NCI-H2196 (cell line): ENCODE measurements around the gene KNL1.
"Not testable (repeated sequence)": the region's sequence is repeated elsewhere in the genome, so short reads cannot be mapped to it uniquely, and the experiment has no call there.

Source experiments
- DNase-seq: peaks from one replicate; lab custom pipeline; 2025; ENCODE audit not compliant: unreplicated experiment; lab: John Stamatoyannopoulos, UW

KNL1 gene

DNA sequence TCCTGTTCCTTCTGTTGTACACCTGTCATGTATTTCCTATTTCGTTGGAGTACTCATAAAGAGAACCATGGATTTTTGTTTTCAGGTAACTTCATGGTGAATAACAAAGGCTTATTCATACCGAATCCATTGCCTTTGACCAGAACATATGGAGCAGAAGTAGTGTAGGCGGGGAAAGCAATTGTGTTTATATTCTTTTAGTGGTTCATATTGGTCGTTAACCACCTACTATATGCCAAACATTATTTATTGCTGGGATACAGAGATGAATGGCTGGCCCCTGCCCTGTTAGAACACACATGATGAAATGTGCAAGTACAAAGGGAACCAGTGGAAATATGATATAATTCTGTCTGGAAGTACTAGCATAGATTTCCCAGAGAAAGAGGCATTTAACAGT, 15.2 kb upstream of the KNL1 start:
- no peak for DNase-seq

DNA sequence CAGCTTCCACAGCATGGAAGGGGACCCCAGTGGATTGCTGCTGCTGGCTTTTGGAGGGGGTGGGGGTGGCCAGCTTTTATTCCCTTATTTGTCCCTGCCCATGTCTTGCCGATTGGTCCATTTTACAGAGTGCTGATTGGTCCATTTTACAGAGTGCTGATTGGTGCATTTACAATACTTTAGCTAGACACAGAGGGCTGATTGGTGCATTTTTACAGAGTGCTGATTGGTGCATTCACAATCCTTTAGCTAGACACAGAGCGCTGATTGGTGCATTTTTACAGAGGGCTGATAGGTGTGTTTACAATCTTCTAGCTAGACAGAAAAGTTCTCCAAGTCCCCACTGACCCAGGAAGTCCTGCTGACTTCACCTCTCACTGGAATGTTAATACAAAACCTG, 12.3 kb upstream of the KNL1 start:
- DNase-seq = not testable (repeated sequence)

DNA sequence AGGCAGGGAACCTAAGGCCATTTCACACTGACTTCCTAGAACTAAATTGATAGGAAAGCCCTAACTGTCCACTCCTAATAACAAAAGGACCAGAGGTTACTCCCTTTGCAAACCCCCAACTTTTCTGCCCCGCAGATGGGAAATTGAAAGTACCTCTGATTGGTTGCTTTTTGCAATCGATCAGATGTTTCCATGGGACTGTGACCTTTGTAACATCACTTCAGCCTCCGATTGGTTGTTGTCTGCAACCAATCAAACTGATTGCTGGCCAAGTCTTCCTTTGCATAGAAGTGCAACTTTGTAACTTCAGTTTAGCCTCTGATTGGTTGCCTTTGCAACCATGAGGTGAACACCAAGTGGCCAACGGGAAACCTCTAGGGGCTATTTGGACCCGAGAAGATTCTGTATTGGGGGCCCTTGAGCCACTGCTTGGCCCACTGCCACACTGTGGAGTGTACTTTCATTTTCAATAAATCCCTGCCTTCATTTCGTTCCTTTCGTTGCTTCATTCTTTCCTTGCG, 11.3 kb upstream of the KNL1 start:
- no peak for DNase-seq

DNA sequence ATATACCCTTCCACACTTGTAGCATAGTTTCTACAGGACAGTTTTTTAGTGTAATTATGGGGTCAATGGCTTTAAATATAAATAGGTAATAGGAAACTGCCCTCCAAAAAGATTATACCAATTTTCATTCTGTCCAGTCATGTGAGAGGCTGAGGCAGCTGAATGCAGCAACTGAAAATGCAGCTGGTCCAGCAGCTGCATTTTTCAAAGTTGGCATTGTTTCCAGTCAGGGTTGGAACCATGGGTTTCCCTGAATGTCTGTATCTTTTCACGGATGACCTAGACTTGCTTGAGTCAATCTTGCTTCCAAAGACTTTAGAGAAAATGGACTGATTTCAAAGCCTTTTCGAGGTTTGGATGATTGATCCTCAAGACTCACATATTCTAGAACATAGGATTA, 9.9 kb upstream of the KNL1 start:
- no peak for DNase-seq

DNA sequence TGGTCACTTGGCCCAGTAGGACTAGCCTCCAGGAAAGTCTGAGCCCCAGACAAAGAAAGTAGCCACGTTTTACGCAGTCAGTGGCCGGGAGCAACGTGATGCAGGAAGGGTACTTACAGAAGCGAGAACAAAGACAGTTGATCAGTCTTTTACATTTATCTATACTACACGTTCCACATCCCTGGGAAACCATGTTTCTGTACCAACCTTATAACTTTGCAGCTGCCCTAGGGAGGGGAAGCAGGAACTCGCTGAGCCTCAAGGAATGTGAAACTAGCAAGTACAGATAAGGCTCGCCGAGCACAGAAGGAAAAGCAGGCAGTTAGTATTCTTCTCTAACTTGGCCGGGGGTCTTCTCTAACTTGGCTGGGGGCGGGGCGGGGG, 3.4 kb upstream of the KNL1 start:
- DNase-seq = no peak

DNA sequence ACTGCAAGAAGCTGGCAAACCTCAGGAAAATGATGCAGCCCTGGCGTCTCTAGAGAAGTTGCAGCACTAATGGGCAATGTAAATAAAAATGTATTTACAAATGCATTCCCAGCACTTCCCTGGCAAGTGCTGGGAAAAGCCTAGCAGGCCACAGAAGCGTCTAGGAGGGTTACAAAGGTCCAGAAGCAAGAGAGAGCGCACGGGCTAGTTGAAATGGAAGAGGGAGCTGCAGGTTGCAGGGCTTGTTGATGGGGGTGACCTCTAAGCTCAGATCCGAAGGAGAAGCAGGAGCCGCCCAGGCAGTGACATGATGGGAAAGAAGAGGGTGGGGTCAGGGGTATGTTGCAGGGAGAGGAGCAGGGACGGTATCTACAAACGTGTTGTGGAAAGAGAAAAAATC, 2.7 kb upstream of the KNL1 start:
- DNase-seq = no peak

DNA sequence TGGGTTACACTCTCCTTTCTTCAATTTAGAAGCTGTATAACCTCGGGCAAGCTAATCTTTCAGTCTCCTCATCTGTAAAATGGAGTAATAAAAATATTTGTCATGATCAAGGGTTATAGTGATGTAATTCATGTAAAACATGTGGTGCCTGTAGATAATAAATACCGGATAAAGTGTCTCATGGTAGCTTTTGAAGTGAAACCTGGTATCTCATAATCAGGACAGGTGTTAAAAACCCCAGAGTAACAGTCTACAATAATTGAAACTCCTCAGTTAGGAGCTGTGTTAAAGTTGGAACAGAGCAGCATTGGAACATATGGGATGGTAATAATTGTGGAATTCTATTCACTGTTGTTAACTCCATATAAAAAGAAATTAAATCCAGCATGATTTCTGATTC, 884 bp upstream of the KNL1 start:
- DNase-seq = no peak

DNA sequence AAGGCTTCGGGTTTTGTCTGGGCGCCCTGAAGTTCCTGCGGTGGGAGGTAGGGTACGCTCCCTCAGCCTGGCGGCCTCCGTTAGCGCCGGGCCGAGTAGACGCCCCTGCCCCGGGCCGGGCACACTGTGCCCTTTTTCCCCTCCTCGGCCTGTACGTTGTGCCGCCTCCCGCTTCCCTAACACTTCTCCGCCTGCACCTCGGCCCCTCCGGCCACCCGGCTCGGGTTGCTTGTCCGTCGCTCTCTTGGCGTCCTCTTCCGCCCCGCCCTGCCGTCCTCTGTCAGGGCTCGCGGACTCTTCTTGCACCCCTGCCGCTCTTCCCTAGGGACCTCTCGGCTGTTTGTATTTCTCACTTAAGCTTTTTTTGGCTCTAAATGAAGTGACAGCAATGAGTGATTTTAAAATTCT, 384 bp downstream of the KNL1 start:
- DNase-seq = peak; percentile 40

DNA sequence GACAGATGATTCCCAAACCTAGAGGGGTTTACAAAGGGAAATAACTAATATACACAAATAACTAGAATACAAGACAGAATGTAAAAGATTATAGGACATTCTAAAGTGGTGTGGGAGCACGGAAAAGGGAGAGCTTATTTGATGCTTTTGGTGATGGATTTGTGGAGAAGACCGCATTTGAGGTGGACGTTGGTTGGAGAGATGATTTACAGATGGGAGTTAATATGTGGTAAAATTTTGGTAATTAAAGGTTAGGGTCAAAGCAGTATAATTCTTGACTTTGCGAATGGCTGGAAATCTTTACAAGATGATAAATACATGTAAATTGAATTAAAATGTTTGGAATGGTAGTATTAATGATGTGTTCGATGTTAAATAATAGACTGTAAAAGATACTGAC, 1.2 kb downstream of the KNL1 start:
- no peak for DNase-seq

DNA sequence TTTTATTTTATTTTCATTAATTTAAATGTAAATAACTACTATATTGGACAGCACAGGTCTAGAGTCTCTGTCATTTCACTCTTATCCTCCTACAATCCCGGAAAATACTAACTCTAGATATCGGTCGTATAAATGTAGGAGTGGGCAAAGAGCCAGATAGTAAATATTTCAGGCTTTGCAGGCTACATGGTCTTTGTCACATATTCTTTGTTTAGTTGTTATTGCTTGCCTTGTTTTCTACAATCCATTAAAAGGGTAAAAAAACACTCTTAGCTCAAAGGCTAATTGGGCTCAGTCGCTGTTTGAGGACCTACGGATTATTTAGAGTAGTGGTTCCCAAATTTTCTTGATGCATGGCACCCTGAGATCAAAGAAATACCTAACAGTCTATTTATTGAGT, 1.7 kb downstream of the KNL1 start:
- DNase-seq = no peak

DNA sequence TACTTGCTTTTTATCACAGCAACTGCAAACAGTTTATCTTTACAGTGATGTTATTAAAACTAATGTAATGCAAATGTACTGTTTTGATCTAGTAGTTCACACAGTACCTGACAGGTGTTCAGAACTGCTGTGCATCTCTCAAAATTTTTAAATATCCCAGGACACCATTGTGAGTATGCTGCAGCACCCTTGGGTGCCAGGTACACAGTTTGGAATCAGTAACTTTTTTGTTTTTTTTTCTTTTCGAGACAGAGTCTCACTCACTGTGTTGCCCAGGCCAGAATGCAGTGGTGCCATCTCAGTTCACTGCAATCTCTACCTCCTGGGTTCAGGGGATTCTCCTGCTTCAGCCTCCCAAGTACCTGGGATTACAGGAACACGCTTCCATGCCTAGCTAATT, 3.0 kb downstream of the KNL1 start:
- no peak for DNase-seq

DNA sequence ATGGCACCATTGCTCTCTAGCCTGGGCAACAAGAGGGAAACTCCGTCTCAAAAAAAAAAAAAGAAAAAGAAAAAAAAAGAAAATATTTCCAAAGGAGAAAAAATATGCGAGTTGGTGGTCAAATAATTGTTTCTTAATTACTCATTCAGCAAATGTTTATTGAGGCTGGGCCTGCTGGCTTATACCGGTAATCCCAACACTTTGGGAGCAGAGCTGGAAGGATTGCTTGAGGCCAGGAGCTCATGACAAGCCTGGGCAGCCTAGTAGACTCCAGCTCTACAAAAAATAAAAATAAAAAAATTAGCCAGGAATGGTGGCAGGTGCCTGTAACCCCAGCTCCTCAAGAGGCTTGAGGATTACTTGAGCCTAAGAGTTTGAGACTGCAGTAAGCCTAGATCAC, 4.1 kb downstream of the KNL1 start:
- no peak for DNase-seq

DNA sequence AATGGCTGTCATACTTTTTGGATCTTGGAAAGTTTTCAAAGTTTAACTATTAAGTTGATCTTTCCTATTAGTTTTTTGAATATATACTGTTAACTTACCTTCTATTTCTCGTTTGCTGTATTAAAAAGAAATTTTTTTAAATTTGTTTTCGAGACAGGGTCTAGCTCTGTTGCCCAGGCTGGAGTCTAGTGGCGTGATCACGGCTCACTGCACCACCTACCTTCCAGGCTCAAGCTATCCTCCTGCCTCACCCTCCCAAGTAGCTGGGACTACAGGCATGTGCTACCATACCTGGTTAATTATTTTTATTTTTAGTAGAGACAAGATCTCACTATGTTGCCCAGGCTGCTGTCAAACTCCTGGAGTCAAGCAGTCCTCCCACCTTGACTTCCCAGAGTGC, 4.6 kb downstream of the KNL1 start:
- DNase-seq = no peak

DNA sequence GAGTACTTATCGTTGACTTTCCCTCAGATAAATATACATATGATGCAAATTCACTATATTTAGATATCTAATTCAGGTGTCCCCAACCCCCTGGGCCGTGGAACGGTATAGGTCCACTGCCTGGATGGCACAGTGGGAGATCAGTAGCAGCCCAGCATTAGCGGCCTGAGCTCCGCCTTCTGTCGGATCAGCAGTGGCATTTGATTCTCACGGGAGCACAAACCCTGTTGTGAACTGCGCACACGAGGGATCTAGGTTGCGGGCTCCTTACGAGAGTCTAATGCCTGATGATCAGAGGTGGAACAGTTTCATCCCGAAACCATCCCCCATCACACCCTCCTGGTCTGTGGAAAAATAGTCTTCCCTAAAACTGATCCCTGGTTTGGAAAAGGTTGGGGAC, 6.9 kb downstream of the KNL1 start:
- DNase-seq = no peak

DNA sequence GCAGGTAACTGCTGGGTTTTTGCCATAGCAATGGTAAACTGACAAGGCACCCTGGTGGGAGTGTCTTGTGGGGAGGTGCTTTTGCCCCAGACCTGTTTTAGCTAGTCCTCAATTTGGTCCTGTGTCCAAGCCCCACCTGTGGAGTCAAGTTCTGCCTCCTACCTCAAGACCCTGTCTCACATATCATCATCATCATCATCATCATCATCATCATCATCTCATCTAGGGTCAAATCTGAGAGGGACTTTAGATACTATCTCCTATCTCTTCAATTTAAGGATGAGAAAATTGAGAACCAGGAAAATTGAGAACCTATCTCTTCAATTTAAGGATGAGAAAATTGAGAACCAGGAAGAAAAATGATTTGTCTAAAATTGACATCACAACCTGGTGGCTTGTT, 9.9 kb downstream of the KNL1 start:
- DNase-seq = no peak

DNA sequence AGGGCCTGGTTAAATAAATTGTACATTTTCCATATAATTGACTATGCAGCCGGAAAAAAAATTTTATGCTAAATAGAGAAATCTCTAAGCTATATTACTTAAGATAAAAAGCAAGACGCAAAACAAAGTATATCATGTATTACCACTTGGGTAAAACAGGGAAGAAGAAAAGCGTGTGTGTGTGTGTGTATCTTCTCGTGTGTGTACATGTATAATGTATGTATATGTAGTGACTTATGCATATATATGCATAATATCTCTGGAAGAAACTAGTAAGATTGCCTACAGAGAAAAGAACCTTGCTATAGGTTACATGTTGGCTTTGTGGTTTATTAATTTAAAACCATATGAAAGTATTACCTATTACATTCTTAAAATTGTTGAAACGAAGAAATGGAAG, 19.0 kb downstream of the KNL1 start:
- no peak for DNase-seq

DNA sequence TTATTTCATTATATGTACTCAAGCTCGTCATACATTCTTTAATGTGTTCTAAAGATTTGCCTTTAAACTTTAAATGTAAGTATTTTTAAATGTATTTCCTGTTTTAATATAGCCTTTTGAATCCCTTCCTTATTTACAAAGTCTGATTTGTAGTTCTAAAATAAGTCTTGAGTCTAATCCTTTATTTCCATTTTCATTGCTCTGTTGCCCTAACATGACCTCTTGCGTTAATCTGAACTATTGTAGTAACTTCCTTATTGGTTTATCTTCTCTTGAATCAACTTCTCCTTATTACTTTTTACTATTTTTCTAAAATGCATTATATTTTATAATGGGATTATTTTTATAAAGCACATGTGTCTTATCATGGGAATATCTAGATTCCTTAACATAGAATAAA, 24.0 kb downstream of the KNL1 start:
- DNase-seq = no peak

DNA sequence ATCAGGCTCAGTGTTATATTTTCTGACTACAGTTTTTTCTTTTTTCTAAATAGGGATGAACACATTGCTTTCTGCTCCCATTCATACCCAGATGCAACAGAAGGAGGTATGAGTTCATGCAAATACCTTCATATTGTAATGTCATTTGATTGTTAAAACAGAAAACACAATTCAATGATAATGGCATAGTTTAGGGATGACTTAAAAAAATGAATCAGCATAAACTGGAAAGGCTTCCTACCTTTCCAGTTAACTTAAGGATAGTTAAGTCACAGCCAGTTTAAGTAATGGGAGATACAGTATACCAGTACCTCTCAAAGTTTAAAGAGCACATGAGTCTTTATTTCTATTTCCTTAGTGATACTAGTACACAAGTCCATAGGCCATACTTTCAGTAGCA, 24.9 kb downstream of the KNL1 start:
- DNase-seq = no peak

DNA sequence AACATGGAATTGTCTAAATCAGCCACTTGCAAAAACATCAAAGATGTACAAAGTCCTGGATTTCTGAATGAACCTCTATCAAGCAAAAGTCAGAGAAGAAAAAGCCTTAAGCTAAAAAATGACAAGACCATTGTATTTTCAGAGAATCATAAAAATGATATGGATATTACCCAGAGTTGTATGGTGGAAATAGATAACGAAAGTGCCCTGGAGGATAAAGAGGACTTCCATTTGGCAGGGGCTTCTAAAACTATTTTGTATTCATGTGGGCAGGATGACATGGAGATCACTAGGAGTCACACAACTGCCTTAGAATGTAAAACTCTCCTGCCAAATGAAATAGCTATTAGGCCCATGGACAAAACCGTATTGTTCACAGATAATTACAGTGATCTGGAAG, 29.3 kb downstream of the KNL1 start:
- no peak for DNase-seq

DNA sequence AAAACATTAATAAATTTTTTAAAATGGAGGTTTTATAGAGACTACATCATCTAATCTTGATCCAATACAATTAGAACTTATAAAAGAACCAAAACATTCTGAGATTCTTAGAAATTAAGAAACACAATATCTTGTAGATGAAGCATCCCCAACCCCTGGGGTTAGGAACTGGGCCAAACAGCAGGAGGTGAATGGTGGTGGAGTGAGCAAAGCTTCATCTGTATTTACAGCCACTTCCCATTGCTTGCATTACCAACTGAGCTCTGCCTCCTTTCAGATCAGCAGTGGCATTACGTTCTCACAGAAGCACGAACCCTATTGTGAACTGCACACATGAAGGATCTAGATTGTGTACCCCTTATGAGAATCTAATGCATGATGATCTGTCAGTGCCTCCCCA, 36.3 kb downstream of the KNL1 start:
- DNase-seq = no peak

DNA sequence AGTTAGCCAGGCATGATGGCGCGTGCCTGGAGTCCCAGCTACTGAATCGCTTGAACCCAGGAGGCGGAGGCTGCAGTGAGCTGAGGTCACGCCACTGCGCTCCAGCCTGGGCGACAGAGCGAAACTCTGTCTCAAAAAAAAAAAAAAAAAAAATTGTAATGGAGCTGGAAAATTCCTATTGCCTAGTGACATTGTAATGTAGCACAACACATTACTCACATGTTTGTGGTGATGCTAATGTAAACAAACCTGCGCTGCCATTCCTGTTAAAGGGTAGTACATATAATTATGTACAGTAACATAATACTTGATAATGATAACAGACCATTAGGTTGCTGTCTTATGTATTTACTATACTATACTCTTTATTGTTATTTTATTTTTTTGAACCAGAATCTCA, 39.1 kb downstream of the KNL1 start:
- DNase-seq = no peak

DNA sequence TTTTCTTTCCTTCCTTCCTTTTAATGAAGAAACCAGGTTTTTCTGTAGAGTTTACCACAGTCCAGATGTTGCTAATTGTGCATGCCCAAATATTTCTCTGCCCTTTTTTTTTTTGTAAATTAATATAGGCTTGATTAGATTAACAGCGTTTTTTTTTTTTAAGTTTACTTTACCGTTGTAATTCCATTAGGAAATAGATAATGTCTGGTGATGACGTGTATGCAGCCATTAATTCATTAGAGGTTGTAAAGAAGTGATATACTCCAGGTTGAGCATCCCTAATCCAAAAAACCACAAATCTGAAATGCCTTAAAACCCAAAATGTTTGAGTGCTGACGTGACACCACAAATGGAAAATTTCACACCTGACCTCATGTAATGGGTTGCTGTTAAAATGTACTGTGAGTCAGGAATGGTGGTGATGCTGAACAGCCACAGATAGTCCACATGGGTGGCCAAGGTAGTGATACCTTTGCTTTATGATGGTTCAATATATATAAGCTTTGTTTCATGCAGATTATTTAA, 43.2 kb downstream of the KNL1 start:
- no peak for DNase-seq

DNA sequence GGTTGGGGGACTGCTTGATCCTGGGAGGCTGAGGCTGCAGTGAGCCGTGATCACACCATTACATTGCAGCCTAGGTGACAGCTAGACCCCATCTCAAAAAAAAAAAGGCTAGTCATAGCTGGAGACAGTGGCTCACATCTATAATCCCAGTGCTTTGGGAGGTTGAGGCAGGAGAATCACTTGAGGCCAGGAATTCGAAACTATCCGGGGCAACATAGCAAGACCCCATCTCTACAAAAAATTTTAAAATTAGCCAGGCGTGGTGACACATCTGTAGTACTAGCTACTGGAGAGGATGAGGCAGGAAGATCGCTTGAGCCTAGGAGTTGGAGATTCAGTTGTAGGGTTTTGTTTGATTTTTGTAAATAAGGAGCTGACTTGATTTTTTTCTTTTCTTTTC, 45.6 kb downstream of the KNL1 start:
- no peak for DNase-seq

DNA sequence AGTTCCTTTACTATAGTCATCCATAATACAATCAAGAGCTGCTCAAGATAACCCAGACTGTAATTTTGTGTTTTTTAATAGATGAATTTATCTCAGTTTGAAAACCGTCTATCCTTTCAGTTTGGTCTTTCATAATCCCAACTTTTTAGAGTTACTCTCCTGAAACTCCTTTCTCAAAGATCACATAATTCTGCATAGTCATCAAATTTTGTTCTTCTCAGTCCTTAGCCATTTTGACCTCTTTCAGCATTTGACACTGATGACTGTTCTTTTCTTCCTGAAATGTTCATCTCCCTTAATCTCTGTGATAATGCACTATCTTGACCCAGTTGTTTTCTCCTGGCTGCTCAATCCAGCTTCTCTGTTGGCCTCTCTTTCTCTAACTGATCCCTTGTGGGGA, 53.5 kb downstream of the KNL1 start:
- DNase-seq = no peak
